MM.1S (cell line): ENCODE data around the gene TPI1.

Experiments
- CTCF ChIP-seq: fragments of 300-600 bp; sonication (generic); IDR thresholded peaks from 2 replicates; pipeline ENCODE4 v1.5.1; 2016; ENCODE audit warnings: antibody characterized with exemption, low read length, mixed read lengths
- EZH2 ChIP-seq: fragments of 300-600 bp; sonication (generic); optimal IDR thresholded peaks from 2 replicates; pipeline ENCODE3; 2017; ENCODE audit warnings: low read depth, mild to moderate bottlenecking, antibody characterized with exemption, low read length, mixed read lengths

GRCh38 chr12:6838854-6839253 is 28.5 kb upstream of the TPI1 start:
- no peak for TF ChIP-seq EZH2
- TF ChIP-seq CTCF = no peak
